ENCODE measurements around the gene SPDYE18.
"Not testable (repeated sequence)": the region's sequence is repeated elsewhere in the genome, so short reads cannot be mapped to it uniquely, and the experiment has no call there.

SPDYE18 gene

GRCh38 chr7:77079112-77079511, 16.8 kb upstream of the SPDYE18 start:
- H3K27ac ChIP-seq (ENCODE audit: insufficient read depth, low read depth, low read length, poor library complexity, severe bottlenecking); H3K9me3 ChIP-seq (ENCODE audit: control insufficient read depth, low read length); H3K27me3 ChIP-seq (ENCODE audit: control insufficient read depth, insufficient read depth, low read length, poor library complexity, severe bottlenecking); H3K4me3 ChIP-seq (ENCODE audit: insufficient read depth, low read depth, low read length); H3K36me3 ChIP-seq (ENCODE audit: control insufficient read depth, insufficient read depth, low read length); H3K4me1 ChIP-seq (ENCODE audit: control insufficient read depth, insufficient read depth, low read length): not testable (repeated sequence)

- H3K36me3 ChIP-seq (ENCODE audit: control insufficient read depth, insufficient read depth, low read length); H3K4me3 ChIP-seq (ENCODE audit: insufficient read depth, low read depth, low read length); H3K27ac ChIP-seq (ENCODE audit: insufficient read depth, low read depth, low read length, poor library complexity, severe bottlenecking); H3K4me1 ChIP-seq (ENCODE audit: control insufficient read depth, insufficient read depth, low read length); H3K9me3 ChIP-seq (ENCODE audit: control insufficient read depth, low read length); H3K27me3 ChIP-seq (ENCODE audit: control insufficient read depth, insufficient read depth, low read length, poor library complexity, severe bottlenecking): not testable (repeated sequence)
- WGBS, 2 experiments, result 91 to 97% methylated on average over 3 to 4 of the region's 5 CpGs
Observed at GRCh38 chr7:77077060-77077459, 14.7 kb upstream of the SPDYE18 start.

GRCh38 chr7:77074786-77075396, 12.5 kb upstream of the SPDYE18 start:
- not testable (repeated sequence) for H3K27ac ChIP-seq (ENCODE audit: insufficient read depth, low read depth, low read length, poor library complexity, severe bottlenecking); H3K36me3 ChIP-seq (ENCODE audit: control insufficient read depth, insufficient read depth, low read length); H3K9me3 ChIP-seq (ENCODE audit: control insufficient read depth, low read length); H3K27me3 ChIP-seq (ENCODE audit: control insufficient read depth, insufficient read depth, low read length, poor library complexity, severe bottlenecking); H3K4me1 ChIP-seq (ENCODE audit: control insufficient read depth, insufficient read depth, low read length); H3K4me3 ChIP-seq (ENCODE audit: insufficient read depth, low read depth, low read length)
- 93 to 100% methylated on average over 1 to 3 of the region's 6 CpGs for WGBS, 2 experiments

GRCh38 chr7:77071108-77071507, 8.8 kb upstream of the SPDYE18 start:
- WGBS, 2 experiments, result 89 to 95% methylated on average over 5 to 6 of the region's 6 CpGs
- not testable (repeated sequence) for H3K27ac ChIP-seq (ENCODE audit: insufficient read depth, low read depth, low read length, poor library complexity, severe bottlenecking); H3K9me3 ChIP-seq (ENCODE audit: control insufficient read depth, low read length)

GRCh38 chr7:77065869-77066268, 3.5 kb upstream of the SPDYE18 start:
- H3K27me3 ChIP-seq (ENCODE audit: control insufficient read depth, insufficient read depth, low read length, poor library complexity, severe bottlenecking), result not testable (repeated sequence)
- WGBS, 2 experiments, result 91 to 95% methylated on average over 7 of the region's 7 CpGs

More at GRCh38 chr7:77071108-77071507, 8.8 kb upstream of the SPDYE18 start:
- H3K4me3 ChIP-seq (ENCODE audit: insufficient read depth, low read depth, low read length); H3K36me3 ChIP-seq (ENCODE audit: control insufficient read depth, insufficient read depth, low read length); H3K27me3 ChIP-seq (ENCODE audit: control insufficient read depth, insufficient read depth, low read length, poor library complexity, severe bottlenecking); H3K4me1 ChIP-seq (ENCODE audit: control insufficient read depth, insufficient read depth, low read length): not testable (repeated sequence)

GRCh38 chr7:77063732-77064131, 1.4 kb upstream of the SPDYE18 start:
- WGBS, 2 experiments, result 84 to 100% methylated on average over 2 of the region's 4 CpGs
- H3K36me3 ChIP-seq (ENCODE audit: control insufficient read depth, insufficient read depth, low read length); H3K9me3 ChIP-seq (ENCODE audit: control insufficient read depth, low read length); H3K4me1 ChIP-seq (ENCODE audit: control insufficient read depth, insufficient read depth, low read length); H3K4me3 ChIP-seq (ENCODE audit: insufficient read depth, low read depth, low read length); H3K27ac ChIP-seq (ENCODE audit: insufficient read depth, low read depth, low read length, poor library complexity, severe bottlenecking); H3K27me3 ChIP-seq (ENCODE audit: control insufficient read depth, insufficient read depth, low read length, poor library complexity, severe bottlenecking): not testable (repeated sequence)

More at GRCh38 chr7:77065869-77066268, 3.5 kb upstream of the SPDYE18 start:
- H3K4me3 ChIP-seq (ENCODE audit: insufficient read depth, low read depth, low read length); H3K36me3 ChIP-seq (ENCODE audit: control insufficient read depth, insufficient read depth, low read length); H3K4me1 ChIP-seq (ENCODE audit: control insufficient read depth, insufficient read depth, low read length); H3K9me3 ChIP-seq (ENCODE audit: control insufficient read depth, low read length); H3K27ac ChIP-seq (ENCODE audit: insufficient read depth, low read depth, low read length, poor library complexity, severe bottlenecking): not testable (repeated sequence)

- not testable (repeated sequence) for H3K4me3 ChIP-seq (ENCODE audit: insufficient read depth, low read depth, low read length); H3K9me3 ChIP-seq (ENCODE audit: control insufficient read depth, low read length); H3K27ac ChIP-seq (ENCODE audit: insufficient read depth, low read depth, low read length, poor library complexity, severe bottlenecking); H3K36me3 ChIP-seq (ENCODE audit: control insufficient read depth, insufficient read depth, low read length); H3K27me3 ChIP-seq (ENCODE audit: control insufficient read depth, insufficient read depth, low read length, poor library complexity, severe bottlenecking); H3K4me1 ChIP-seq (ENCODE audit: control insufficient read depth, insufficient read depth, low read length)
- 100% methylated on average over 1 to 2 of the region's 8 CpGs for WGBS, 2 experiments
Observed at GRCh38 chr7:77032261-77032660, 30.1 kb downstream of the SPDYE18 start, which contains the start of gene SPDYE17. SPDYE17 (minus strand) TSS chr7:77032361; CDS start chr7:77030570, 1,791 bp downstream.

- not testable (repeated sequence) for H3K9me3 ChIP-seq (ENCODE audit: control insufficient read depth, low read length); H3K4me1 ChIP-seq (ENCODE audit: control insufficient read depth, insufficient read depth, low read length); H3K36me3 ChIP-seq (ENCODE audit: control insufficient read depth, insufficient read depth, low read length); H3K27ac ChIP-seq (ENCODE audit: insufficient read depth, low read depth, low read length, poor library complexity, severe bottlenecking); H3K4me3 ChIP-seq (ENCODE audit: insufficient read depth, low read depth, low read length); H3K27me3 ChIP-seq (ENCODE audit: control insufficient read depth, insufficient read depth, low read length, poor library complexity, severe bottlenecking)
- no CpG with 5 or more reads among the region's 10 CpGs for WGBS, 2 experiments
Observed at GRCh38 chr7:77026349-77026748, 36.0 kb downstream of the SPDYE18 start.

- not testable (repeated sequence) for H3K27ac ChIP-seq (ENCODE audit: insufficient read depth, low read depth, low read length, poor library complexity, severe bottlenecking); H3K4me3 ChIP-seq (ENCODE audit: insufficient read depth, low read depth, low read length)
- 81 to 82% methylated on average over 5 of the region's 16 CpGs for WGBS, 2 experiments
Observed at GRCh38 chr7:77010074-77010680, 52.2 kb downstream of the SPDYE18 start.

GRCh38 chr7:77008000-77008399, 54.4 kb downstream of the SPDYE18 start:
- not testable (repeated sequence) for H3K27ac ChIP-seq (ENCODE audit: insufficient read depth, low read depth, low read length, poor library complexity, severe bottlenecking); H3K9me3 ChIP-seq (ENCODE audit: control insufficient read depth, low read length); H3K36me3 ChIP-seq (ENCODE audit: control insufficient read depth, insufficient read depth, low read length); H3K4me1 ChIP-seq (ENCODE audit: control insufficient read depth, insufficient read depth, low read length); H3K4me3 ChIP-seq (ENCODE audit: insufficient read depth, low read depth, low read length); H3K27me3 ChIP-seq (ENCODE audit: control insufficient read depth, insufficient read depth, low read length, poor library complexity, severe bottlenecking)
- 91 to 95% methylated on average over 10 of the region's 10 CpGs for WGBS, 2 experiments

More at GRCh38 chr7:77010074-77010680, 52.2 kb downstream of the SPDYE18 start:
- not testable (repeated sequence) for H3K9me3 ChIP-seq (ENCODE audit: control insufficient read depth, low read length); H3K27me3 ChIP-seq (ENCODE audit: control insufficient read depth, insufficient read depth, low read length, poor library complexity, severe bottlenecking); H3K36me3 ChIP-seq (ENCODE audit: control insufficient read depth, insufficient read depth, low read length); H3K4me1 ChIP-seq (ENCODE audit: control insufficient read depth, insufficient read depth, low read length)
